DMS53 (cell line): ENCODE measurements around the gene KIAA1671.

Experiments used
- DNase-seq: peaks from one replicate; lab custom pipeline; 2025; lab: John Stamatoyannopoulos, UW

Gene KIAA1671

GRCh38 chr22:24981656-24982055 lies 29.1 kb downstream of the KIAA1671 start:
- DNase-seq: no peak

- DNase-seq: no peak
Measured at GRCh38 chr22:24982301-24983056, 30.0 kb downstream of the KIAA1671 start.

- DNase-seq: no peak
Measured at GRCh38 chr22:24983151-24983550, 30.6 kb downstream of the KIAA1671 start.

GRCh38 chr22:24984122-24984521 lies 31.6 kb downstream of the KIAA1671 start:
- no peak for DNase-seq

- no peak for DNase-seq
Measured at GRCh38 chr22:24985826-24986214, 33.3 kb downstream of the KIAA1671 start.

- DNase-seq: peak; percentile 23
Measured at GRCh38 chr22:24986816-24987215, 34.3 kb downstream of the KIAA1671 start.

GRCh38 chr22:24989135-24989534 lies 36.6 kb downstream of the KIAA1671 start:
- no peak for DNase-seq

GRCh38 chr22:24989541-24989951 lies 37.0 kb downstream of the KIAA1671 start:
- no peak for DNase-seq

- DNase-seq: no peak
Measured at GRCh38 chr22:24990344-24990905, 37.9 kb downstream of the KIAA1671 start.

GRCh38 chr22:24992946-24993345 lies 40.4 kb downstream of the KIAA1671 start:
- DNase-seq: no peak

GRCh38 chr22:24994070-24994763 lies 41.7 kb downstream of the KIAA1671 start:
- DNase-seq: peak; percentile 74

GRCh38 chr22:24995649-24996180 lies 43.2 kb downstream of the KIAA1671 start:
- DNase-seq: no peak

GRCh38 chr22:24996420-24996952 lies 44.0 kb downstream of the KIAA1671 start:
- DNase-seq: peak; percentile 35

- peak; percentile 32 for DNase-seq
Measured at GRCh38 chr22:24997023-24997422, 44.5 kb downstream of the KIAA1671 start.

- DNase-seq: no peak
Measured at GRCh38 chr22:25000686-25001085, 48.2 kb downstream of the KIAA1671 start.

- DNase-seq: no peak
Measured at GRCh38 chr22:25002241-25002985, 49.9 kb downstream of the KIAA1671 start.

- no peak for DNase-seq
Measured at GRCh38 chr22:25006354-25006753, 53.8 kb downstream of the KIAA1671 start.

- DNase-seq: peak; percentile 40
Measured at GRCh38 chr22:25007444-25008106, 55.1 kb downstream of the KIAA1671 start.

GRCh38 chr22:25008666-25009065 lies 56.1 kb downstream of the KIAA1671 start:
- peak; percentile 29 for DNase-seq

- no peak for DNase-seq
Measured at GRCh38 chr22:25012741-25013143, 60.2 kb downstream of the KIAA1671 start.

GRCh38 chr22:25013607-25014006 lies 61.1 kb downstream of the KIAA1671 start:
- no peak for DNase-seq
